ENCODE results near the gene FBXO33. TPM values are rescaled to one million over a fixed set of nuclear protein-coding genes. Genes with fewer than 3 reads are reported as not detected.

Gene FBXO33
- total and polyA plus RNA-seq, 2 of the 8 experiments (the other 6 are each of a cell fraction or from before 2014, with no cell fraction given), result 4.7 to 11.5 TPM

DNA sequence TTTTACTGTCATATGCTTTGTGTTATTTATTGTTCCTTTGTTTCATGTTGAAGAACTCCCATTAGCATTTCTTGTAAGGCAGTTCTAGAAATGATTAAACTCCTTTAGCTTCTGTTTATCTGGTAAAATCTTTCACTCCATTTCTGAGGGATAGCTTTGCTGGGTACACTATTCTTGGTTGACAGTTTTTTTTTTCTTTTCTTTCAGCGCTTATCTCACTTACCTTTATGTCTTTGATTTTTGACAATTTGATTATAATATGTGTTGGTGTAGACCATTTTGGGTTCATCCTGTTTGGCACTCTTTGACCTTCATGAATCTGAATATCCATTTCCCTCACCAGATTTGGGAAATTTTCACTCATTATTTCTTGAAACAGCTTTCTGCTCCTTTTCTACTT, 16.2 kb downstream of the FBXO33 start:
- Histone ChIP-seq H2AFZ (ENCODE audit: low read length) (no peak overlapping the region), H4K91ac (replicated peaks; ENCODE audit: insufficient read length, low read length) (no peak overlapping the region), H4K8ac (ENCODE audit: extremely low read depth, insufficient read depth, low read length) (no peak overlapping the region), H3K23ac (ENCODE audit: insufficient read length) (no peak overlapping the region), H2BK20ac (ENCODE audit: low read length) (no peak overlapping the region), H3K9me3 (ENCODE audit: insufficient read depth in 2 of 2, low read depth in 1 of 2, low read length in 1 of 2) (peaks cover 2 to 8% of the 10 kb centered on the region in 2 experiments), H3K27ac (ENCODE audit: low read depth, low read length) (no peak overlapping the region), H2BK120ac (replicated peaks; ENCODE audit: low read depth, low read length) (no peak overlapping the region), H3K79me1 (ENCODE audit: low read depth, low read length) (no peaks in the 10 kb centered on the region), H2BK5ac (ENCODE audit: low read depth, low read length) (no peak overlapping the region), H3K56ac (replicated peaks; ENCODE audit: insufficient read length, low read depth, low read length) (no peak overlapping the region), H3K4ac (replicated peaks; ENCODE audit: insufficient read length, low read depth, low read length) (no peak overlapping the region), H3K36me3 (ENCODE audit: control insufficient read depth in 2 of 4, insufficient read depth in 4 of 4, low read length in 3 of 4) (peaks cover 0 to 3% (median 0%) of the 10 kb centered on the region in 4 experiments; a peak in 1 of 8 replicates), H3K4me3 (ENCODE audit: extremely low read depth in 1 of 4, insufficient read depth in 2 of 4, low read depth in 3 of 4, low read length in 4 of 4) (no peak overlapping the region), H3K4me2 (ENCODE audit: insufficient read depth in 1 of 2, low read depth in 2 of 2, low read length in 2 of 2) (no peak overlapping the region), H2BK15ac (ENCODE audit: low read length) (no peak overlapping the region), H4K20me1 (replicated peaks in 1 of 2; ENCODE audit: control insufficient read depth in 1 of 2, insufficient read depth in 2 of 2, low read length in 2 of 2) (no peaks in the 10 kb centered on the region), H3K79me2 (ENCODE audit: control insufficient read depth in 1 of 2, insufficient read depth in 2 of 2, low read length in 2 of 2) (no peaks in the 10 kb centered on the region), H2AK5ac (ENCODE audit: low read depth, low read length) (no peak overlapping the region), H3K18ac (ENCODE audit: extremely low read depth, low read length) (no peak overlapping the region), H4K5ac (ENCODE audit: insufficient read length, low read depth, low read length) (no peak overlapping the region), H2BK12ac (ENCODE audit: low read depth, low read length) (no peak overlapping the region), H3K23me2 (ENCODE audit: low read depth, low read length) (no peaks in the 10 kb centered on the region), H3K4me1 (replicated peaks in 1 of 4; ENCODE audit: control insufficient read depth in 3 of 4, insufficient read depth in 4 of 4, low read length in 3 of 4) (0 out of 7 replicates have a peak, but pooled peaks cover 0 to 1% (median 0%) of the 10 kb centered on the region in 4 experiments), H3K9ac (replicated peaks in 1 of 4; ENCODE audit: extremely low read depth in 1 of 4, low read depth in 3 of 4, low read length in 3 of 4) (no peak overlapping the region), H3K27me3 (replicated peaks in 1 of 4; ENCODE audit: control insufficient read depth in 3 of 4, extremely low read depth in 1 of 4, insufficient read depth in 3 of 4, low read length in 3 of 4) (no peaks in the 10 kb centered on the region), H3K14ac (ENCODE audit: insufficient read length) (no peak overlapping the region)
- WGBS, 2 experiments (ENCODE audit: extremely low coverage in 1 of 2, insufficient coverage in 1 of 2, insufficient read length in 1 of 2, insufficient replicate concordance in 2 of 2, low coverage in 1 of 2, low lambda C conversion rate in 2 of 2, missing lambda C conversion rate in 1 of 2), result 95% methylated on average over 1 of the region's 1 CpG; no CpG with 5 or more reads in 1 of the 2 experiments
- POLR2A ChIA-PET (ENCODE audit: partially characterized antibody), result interaction anchor here (2.0 kb wide), 1 partner anchor 16 kb away, joined by 9 read pairs; the partner anchor contains the start of gene FBXO33
- CTCF ChIA-PET (ENCODE audit: partially characterized antibody), result interaction anchor here (1.0 to 1.6 kb wide), 2 partner anchors 39 to 47 kb away, joined by 3 read pairs; no protein-coding TSS in a partner anchor
- TF ChIP-seq POLR2A (IDR thresholded peaks at IDR 0.05; ENCODE audit: control extremely low read depth in 1 of 2, low read depth in 2 of 2, low read length in 2 of 2) (no peak), SIRT6 (IDR thresholded peaks at IDR 0.05; ENCODE audit: low read length) (no peak), BACH1 (IDR thresholded peaks at IDR 0.05; ENCODE audit: low read length) (no peak), SP4 (IDR thresholded peaks at IDR 0.05; ENCODE audit: low read length) (no peak)
- FAIRE-seq, result no peak
- DNase-seq (ENCODE audit: low read depth in 1 of 2, low spot score in 2 of 2), result no peak

Data from H1 (cell line).